Heart right ventricle (tissue), 16 donors: ENCODE measurements around the gene RRAD. TPM values are rescaled to one million over a fixed set of nuclear protein-coding genes. Genes with fewer than 3 reads are reported as not detected.
"Not testable (repeated sequence)": the region's sequence is repeated elsewhere in the genome, so short reads cannot be mapped to it uniquely, and the experiment has no call there.

Experiments used
- ATAC-seq, 8 donors: fragments of 200-7000 bp; cut with Tn5 transposase; one replicate each; pipeline ENCODE4 v1.9.1; 2020; ENCODE audit warnings: mild to moderate bottlenecking in 8 of 8, moderate library complexity in 8 of 8, moderate number of reproducible peaks in 1 of 8
- DNase-seq, 2 donors: peaks; one replicate each; pipeline ENCODE4 v3.0.0-alpha.2; 2020
- H3K27ac ChIP-seq, 10 donors: fragments of 200-600 bp; sonication (generic) in 2 of 10; one replicate each; pipeline versions ENCODE4 v1.5.0 to v1.8.0; 2020 to 2022; ENCODE audit warnings: mild to moderate bottlenecking in 3 of 10
- H3K27me3 ChIP-seq, 7 donors: fragments of 200-600 bp; one replicate each; pipeline ENCODE4 v1.8.0; 2021 to 2022; ENCODE audit warnings: mild to moderate bottlenecking in 2 of 7
- H3K36me3 ChIP-seq, 9 donors: fragments of 200-600 bp; sonication (generic) in 1 of 9; one replicate each; pipeline versions ENCODE4 v1.5.0 to v1.8.0; 2020 to 2022; ENCODE audit warnings: mild to moderate bottlenecking in 2 of 9
- H3K4me1 ChIP-seq, 9 donors: fragments of 200-600 bp; sonication (generic) in 1 of 9; one replicate each; pipeline versions ENCODE4 v1.5.0 to v1.8.0; 2020 to 2022; ENCODE audit warnings: mild to moderate bottlenecking in 4 of 9
- H3K4me3 ChIP-seq, 10 donors: fragments of 200-600 bp; sonication (generic) in 2 of 10; one replicate each; pipeline versions ENCODE4 v1.5.0 to v1.8.0; 2020 to 2022; ENCODE audit warnings: mild to moderate bottlenecking in 7 of 10, moderate library complexity in 2 of 10
- H3K9me3 ChIP-seq, 11 donors: fragments of 200-600 bp in 10 of 11; sonication (generic) in 2 of 11; one replicate each; pipeline versions ENCODE4 v1.5.0 to v1.8.0; 2013 to 2022; ENCODE audit warnings: mild to moderate bottlenecking in 2 of 11, control low read depth in 1 of 11, moderate library complexity in 1 of 11
- WGBS, 2 donors: extraction: QIAGEN DNeasy Blood & Tissue Kit; methylation state at CpG; one replicate each; pipeline ENCODE4 v1.1.7; 2013; ENCODE audit warnings: inconsistent platforms in 1 of 2; 5-methylcytosine and 5-hydroxymethylcytosine counted together
- intact Hi-C, 10 donors: fragments of 100-400 bp; cut with DNase I; formaldehyde crosslinking; loops; one replicate each; pipeline versions ENCODE4 v1.11.1 to v1.14.2; 2022
- polyA plus RNA-seq, 2 donors: library from polyadenylated mRNA; stranded (reverse); fragments of 200-250 nt; gene quantifications; one replicate each; pipeline ENCODE4 v1.2.3, GENCODE V29; 2013
- total RNA-seq, 10 donors: library from RNA; stranded (reverse); fragmentation: NEBNext Ultra II Directional in 3 of 10; extraction: Animal tissue kit (Norgen Biotek cat#: 25700) in 3 of 10; gene quantifications; one replicate each; pipeline versions ENCODE4 v1.2.1 to v1.2.4, GENCODE V29; 2021 to 2023
- TF ChIP-seq, protein P1 (sequence below), 9 donors: fragments of 200-600 bp; sonication (generic) in 2 of 9; IDR thresholded peaks; one replicate each; pipeline versions ENCODE4 v1.5.0 to v1.8.0; 2021 to 2022; ENCODE audit warnings: antibody characterized with exemption in 9 of 9, mild to moderate bottlenecking in 5 of 9, moderate library complexity in 1 of 9
- donor health status: Arrhythmogenic right ventricular cardiomyopathy.
- donor health status: ischemic (EF 13 %, LVEDD 7.1; RV severe dilation, severe dysfunction).
- donor health status: healthy with polysubstance abuse.
- donor health status: DM: no; HTN: yes; CAD: no.
- donor health status: DM: no; HTN: no; CAD: no.
- donor health status: ischemic (EF 25% LVEDD 6.9; RV normal size, moderate dysfunction).
- donor health status: ischemic (EF 25% LVEDD 5.7; RV mildly dilated, moderate dysfunction).
- donor health status: healthy.
- donor health status: DM: yes; HTN: yes; CAD: no.
- donor health status: Ischemic cardiomyopathy.
- donor health status: ischemic (EF 35%, LVEDD 5.7; RV mildly dilated, moderate dysfunction).
- donor health status: nonischemic (EF 11% LVEDD 7.7; RV severe dilation, severe dysfunction).
- donor health status: DM: yes; HTN: yes; CAD: no.
- donor health status: PGD.
- donor health status: ischemic (EF 29% LVEDD 5.4; RV normal size, mild dysfunction).
- donor health status: nonischemic (EF 23%, LVEDD 6.1; RV moderate dilation, normal function).

RRAD gene
- total and polyA plus RNA-seq, 12 donors = 48.4 to 1,227 (median 122) TPM

DNA sequence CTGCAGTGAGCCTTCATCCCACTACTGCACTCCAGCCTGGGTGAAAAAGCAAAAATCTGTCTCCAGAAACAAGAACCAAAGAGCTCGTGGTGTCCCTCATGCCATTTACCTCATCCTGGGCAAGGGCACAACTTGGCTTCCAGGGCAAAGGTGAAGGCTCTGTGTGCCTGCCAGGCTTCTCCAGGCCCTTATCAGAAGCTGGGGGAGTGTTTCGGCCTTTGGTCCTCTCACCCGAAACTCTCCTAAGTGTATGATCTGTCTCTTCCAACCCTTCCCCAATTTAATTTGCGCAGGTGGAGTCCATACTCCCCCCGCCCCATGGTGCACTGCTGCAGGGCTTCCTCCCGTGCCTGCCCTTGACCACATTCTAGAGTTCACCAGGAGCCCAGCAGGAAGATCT is 11.1 kb upstream of the RRAD start:
- intact Hi-C loops = no loop called here
- Histone ChIP-seq H3K4me3 (peak overlapping the region in 8 of 10 donors; percentile 62 to 99 (median 91)), H3K27me3 (no peaks in the 10 kb centered on the region), H3K36me3 (peaks cover 0 to 65% (median 21%) of the 10 kb centered on the region in 9 donors), H3K4me1 (peaks cover 21 to 57% (median 42%) of the 10 kb centered on the region in 9 donors), H3K27ac (peak overlapping the region; percentile 39 to 99 (median 95)), H3K9me3 (no peaks in the 10 kb centered on the region)
- no peak for DNase-seq
- peak in 3 of 8 donors; percentile 13 to 33 (median 22) for ATAC-seq
- WGBS, 2 donors = 58 to 70% methylated on average over 6 of the region's 6 CpGs
- TF ChIP-seq, protein P1, sequence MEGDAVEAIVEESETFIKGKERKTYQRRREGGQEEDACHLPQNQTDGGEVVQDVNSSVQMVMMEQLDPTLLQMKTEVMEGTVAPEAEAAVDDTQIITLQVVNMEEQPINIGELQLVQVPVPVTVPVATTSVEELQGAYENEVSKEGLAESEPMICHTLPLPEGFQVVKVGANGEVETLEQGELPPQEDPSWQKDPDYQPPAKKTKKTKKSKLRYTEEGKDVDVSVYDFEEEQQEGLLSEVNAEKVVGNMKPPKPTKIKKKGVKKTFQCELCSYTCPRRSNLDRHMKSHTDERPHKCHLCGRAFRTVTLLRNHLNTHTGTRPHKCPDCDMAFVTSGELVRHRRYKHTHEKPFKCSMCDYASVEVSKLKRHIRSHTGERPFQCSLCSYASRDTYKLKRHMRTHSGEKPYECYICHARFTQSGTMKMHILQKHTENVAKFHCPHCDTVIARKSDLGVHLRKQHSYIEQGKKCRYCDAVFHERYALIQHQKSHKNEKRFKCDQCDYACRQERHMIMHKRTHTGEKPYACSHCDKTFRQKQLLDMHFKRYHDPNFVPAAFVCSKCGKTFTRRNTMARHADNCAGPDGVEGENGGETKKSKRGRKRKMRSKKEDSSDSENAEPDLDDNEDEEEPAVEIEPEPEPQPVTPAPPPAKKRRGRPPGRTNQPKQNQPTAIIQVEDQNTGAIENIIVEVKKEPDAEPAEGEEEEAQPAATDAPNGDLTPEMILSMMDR (IDR thresholded peaks at IDR 0.05) = no peak

DNA sequence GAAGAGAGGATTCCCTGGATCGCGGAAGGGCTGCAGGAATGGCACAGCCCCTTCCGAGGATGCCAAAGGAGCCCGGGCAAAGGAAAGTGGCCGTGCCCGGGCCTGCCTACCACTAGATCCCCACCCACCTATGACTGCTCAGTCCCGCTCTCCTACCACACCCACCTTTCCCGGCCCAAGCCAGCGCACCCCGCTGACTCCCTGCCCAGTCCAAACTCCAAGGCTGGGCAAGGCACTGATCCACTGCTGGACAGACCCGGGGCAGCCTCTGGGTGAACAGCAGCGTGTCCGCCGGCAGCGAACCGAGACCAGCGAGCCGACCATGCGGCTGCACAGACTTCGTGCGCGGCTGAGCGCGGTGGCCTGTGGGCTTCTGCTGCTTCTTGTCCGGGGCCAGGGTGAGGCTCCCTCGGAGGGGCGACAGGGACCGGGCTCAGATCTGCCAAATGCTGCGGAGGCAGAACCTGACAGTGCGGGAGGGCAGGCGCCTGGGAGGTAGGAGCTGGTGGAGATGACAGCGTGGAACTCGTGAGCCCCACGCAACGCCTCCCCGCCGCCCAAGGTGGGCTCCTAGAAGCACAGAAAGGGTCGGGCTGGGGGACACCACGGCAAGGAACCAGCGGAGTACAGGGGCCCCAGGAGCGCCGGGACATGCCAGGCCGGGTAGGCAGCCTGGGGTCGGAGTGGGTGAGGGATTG is 10.1 kb upstream of the RRAD start, which contains the start of gene CES2:
TSS of gene CES2 (plus strand) at position 203 of the 698 bp plus-strand sequence. CDS start at position 323, 120 bp downstream.
- TF ChIP-seq, protein P1 (IDR thresholded peaks at IDR 0.05) = no peak
- peaks cover 0 to 61% (median 11%) of the 10 kb centered on the region in 9 donors for H3K36me3 ChIP-seq
- 18 to 25% methylated on average over 44 of the region's 44 CpGs for WGBS, 2 donors
- no peaks in the 10 kb centered on the region for H3K27me3 ChIP-seq
- H3K9me3 ChIP-seq = no peaks in the 10 kb centered on the region
- intact Hi-C loops = no loop called here
- peaks cover 21 to 51% (median 42%) of the 10 kb centered on the region in 9 donors for H3K4me1 ChIP-seq
- peak within 1 kb of the TSS; percentile 62 to 99 (median 86) for H3K4me3 ChIP-seq
- DNase-seq (peak; percentile 49 to 58), ATAC-seq (peak; percentile 44 to 67 (median 64))
- peak within 1 kb of the TSS; percentile 83 to 99 (median 95) for H3K27ac ChIP-seq

DNA sequence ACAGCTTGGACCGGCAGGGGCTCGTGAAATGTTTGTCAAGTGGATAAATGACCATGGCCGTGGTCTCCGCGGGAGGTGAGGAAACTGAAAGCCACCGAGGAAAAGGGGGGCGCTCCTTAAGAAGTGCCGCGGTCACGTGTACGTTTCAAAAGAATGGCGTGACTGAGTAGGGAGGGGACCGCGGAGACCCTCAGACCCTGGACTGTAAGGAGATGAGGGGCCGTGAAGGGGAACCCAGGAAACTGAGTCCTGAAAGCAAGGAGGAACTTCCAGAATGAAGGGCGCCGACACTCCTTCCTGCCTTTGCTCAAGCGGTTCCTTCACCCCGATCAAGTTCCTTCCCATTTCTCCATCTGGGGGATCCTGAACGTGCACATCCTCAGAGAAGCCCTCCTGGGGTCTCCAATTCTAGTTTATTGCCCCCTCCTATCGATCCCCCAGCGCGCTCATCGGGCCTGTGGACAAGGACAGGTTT is 9.5 kb upstream of the RRAD start:
- peak in 3 of 8 donors; percentile 1 to 9 (median 8) for ATAC-seq
- H3K36me3 ChIP-seq = peaks cover 0 to 56% (median 5%) of the 10 kb centered on the region in 9 donors
- not testable (repeated sequence) for DNase-seq, H3K27me3 ChIP-seq, H3K9me3 ChIP-seq
- 1 to 2% methylated on average over 17 to 19 of the region's 24 CpGs for WGBS, 2 donors
- intact Hi-C loops = loop anchor here in 3 of 10 donors (5.0 kb wide), 1 partner anchor 38 kb away; no protein-coding TSS in a partner anchor
- H3K4me3 ChIP-seq = peak overlapping the region; percentile 62 to 99 (median 86)
- H3K27ac ChIP-seq = peak overlapping the region; percentile 83 to 99 (median 95)
- peaks cover 21 to 53% (median 42%) of the 10 kb centered on the region in 9 donors for H3K4me1 ChIP-seq

DNA sequence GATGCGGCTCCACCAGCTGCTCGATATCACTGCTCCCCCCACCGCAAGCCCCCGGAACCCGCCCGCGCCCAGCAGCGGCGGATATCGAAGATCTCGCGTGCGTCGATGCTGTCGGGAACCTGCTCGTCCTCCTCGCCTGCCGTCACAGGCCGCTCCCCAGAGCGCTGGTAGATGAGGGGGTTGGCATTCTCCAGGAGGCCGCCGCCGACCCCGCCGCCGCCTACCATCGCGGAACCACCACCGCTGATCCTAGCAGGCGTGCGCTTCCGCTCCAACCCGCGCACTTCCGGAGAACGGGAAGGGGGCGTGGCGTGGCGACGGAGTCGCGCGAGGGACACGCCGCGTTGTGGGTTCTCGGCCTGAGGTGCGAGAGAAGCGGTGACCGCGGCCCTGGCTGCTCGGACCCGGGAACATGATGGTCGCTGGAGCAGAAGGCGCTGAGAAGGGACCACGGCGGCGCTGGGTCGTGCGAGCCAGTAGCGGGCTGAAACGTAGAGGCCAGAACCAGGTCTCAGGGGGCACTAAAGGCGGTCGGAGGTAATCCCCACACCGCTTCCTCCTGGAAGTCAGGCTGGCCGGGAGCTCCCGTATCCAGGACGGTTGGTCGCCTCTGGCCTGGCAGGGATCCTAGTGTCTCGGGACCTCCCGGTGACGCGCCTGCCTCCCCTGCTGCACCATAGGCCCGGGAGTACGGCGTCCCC is 9.0 kb upstream of the RRAD start, which contains the start of gene CIAO2B:
TSS of gene CIAO2B (minus strand) at position 265 of the 701 bp plus-strand sequence. CDS start at position 227, 38 bp downstream.
- intact Hi-C loops = loop anchor here in 3 of 10 donors (5.0 kb wide), 1 partner anchor 37 kb away; no protein-coding TSS in a partner anchor
- Histone ChIP-seq H3K27me3 (no peaks in the 10 kb centered on the region), H3K36me3 (peaks cover 0 to 53% (median under 1%) of the 10 kb centered on the region in 9 donors), H3K27ac (peak within 1 kb of the TSS; percentile 83 to 99 (median 95)), H3K9me3 (no peaks in the 10 kb centered on the region), H3K4me1 (peaks cover 21 to 55% (median 42%) of the 10 kb centered on the region in 9 donors), H3K4me3 (peak within 1 kb of the TSS; percentile 62 to 99 (median 86))
- peak; percentile 90 to 92 for DNase-seq
- 0 to 1% methylated on average over 76 of the region's 76 CpGs for WGBS, 2 donors
- TF ChIP-seq, protein P1 (IDR thresholded peaks at IDR 0.05) = no peak
- peak; percentile 81 to 94 (median 90) for ATAC-seq
